Ishikawa (cell line): ENCODE results near the gene TNMD.

Experiments used
- CEBPB ChIP-seq: IDR thresholded peaks from 2 replicates; pipeline ENCODE4 v1.6.1; 2012
- CREB1 ChIP-seq: IDR thresholded peaks from 2 replicates; pipeline ENCODE4 v1.6.1; 2012; ENCODE audit warnings: low read depth
- EGR1 ChIP-seq: IDR thresholded peaks from 2 replicates; pipeline ENCODE4 v1.6.1; 2012
- EP300 ChIP-seq: IDR thresholded peaks from 2 replicates; pipeline ENCODE4 v1.6.1; 2012; ENCODE audit warnings: borderline replicate concordance
- MAX ChIP-seq: IDR thresholded peaks from 2 replicates; pipeline ENCODE4 v1.6.1; 2012
- NFIC ChIP-seq: IDR thresholded peaks from 2 replicates; pipeline ENCODE4 v1.6.1; 2012
- RAD21 ChIP-seq: IDR thresholded peaks from 2 replicates; pipeline ENCODE4 v1.6.1; 2012; ENCODE audit warnings: low read depth
- REST ChIP-seq: IDR thresholded peaks from 2 replicates; pipeline ENCODE4 v1.6.1; 2012; ENCODE audit warnings: low read depth, mild to moderate bottlenecking
- TAF1 ChIP-seq: IDR thresholded peaks from 2 replicates; pipeline ENCODE4 v1.6.1; 2012; ENCODE audit warnings: low read depth, mild to moderate bottlenecking
- TCF12 ChIP-seq: IDR thresholded peaks from 2 replicates; pipeline ENCODE4 v1.6.1; 2012; ENCODE audit warnings: low read depth
- TEAD4 ChIP-seq: IDR thresholded peaks from 2 replicates; pipeline ENCODE4 v1.6.1; 2012
- USF1 ChIP-seq: IDR thresholded peaks from 2 replicates; pipeline ENCODE4 v1.6.1; 2012
- YY1 ChIP-seq: IDR thresholded peaks from 2 replicates; pipeline ENCODE4 v1.6.1; 2012; ENCODE audit warnings: low read depth
- ZBTB7A ChIP-seq: IDR thresholded peaks from 2 replicates; pipeline ENCODE4 v1.6.1; 2012; ENCODE audit warnings: low read depth

GRCh38 chrX:100596601-100597000, 11.9 kb downstream of the TNMD start:
- TF ChIP-seq EP300, result no peak
- TF ChIP-seq RAD21, result no peak
- TF ChIP-seq REST, result no peak
- no peak for TF ChIP-seq YY1
- TF ChIP-seq EGR1, result no peak
- no peak for TF ChIP-seq MAX
- TF ChIP-seq USF1, result no peak
- TF ChIP-seq CEBPB, result no peak
- TF ChIP-seq CREB1, result no peak
- TF ChIP-seq TAF1, result no peak
- no peak for TF ChIP-seq TCF12
- no peak for TF ChIP-seq ZBTB7A
- no peak for TF ChIP-seq NFIC
- TF ChIP-seq TEAD4, result no peak
